CD4-positive, alpha-beta T cell (primary cell): ENCODE results near the gene CASS4. TPM values are rescaled to one million over a fixed set of nuclear protein-coding genes. Genes with fewer than 3 reads are reported as not detected.

Source experiments
- ATAC-seq: fragments of 200-7000 bp; cut with Tn5 transposase; one replicate; pipeline ENCODE4 v1.10.0; 2022; ENCODE audit warnings: mild to moderate bottlenecking; ENCODE audit not compliant: poor library complexity
- CTCF ChIA-PET: fragments of 350-600 bp; sonication (Branson Sonifier 250); formaldehyde crosslinking; loops from one replicate; lab custom pipeline; 2021; ENCODE audit warnings: antibody characterized with exemption, inconsistent platforms; lab: Charles Lee
- POLR2A ChIA-PET: fragments of 350-600 bp; sonication (Branson Sonifier 250); formaldehyde crosslinking; loops from one replicate; lab custom pipeline; 2021; ENCODE audit warnings: antibody characterized with exemption, inconsistent platforms; lab: Charles Lee
- DNase-seq, 14 experiments: peaks; one replicate each; pipeline ENCODE4 v3.0.0-alpha.2; 2013 to 2020; ENCODE audit warnings: mixed read lengths in 2 of 14
- H3K27ac ChIP-seq, 2 donors: one replicate each; pipeline versions ENCODE4 v1.5.1 to v1.7.0; 2013; ENCODE audit warnings: low read length in 2 of 2, low read depth in 1 of 2, mild to moderate bottlenecking in 1 of 2
- H3K27me3 ChIP-seq, 2 experiments: 1 replicate in 1 of 2; 2 replicates in 1 of 2; pipeline versions ENCODE4 v1.6.1 to v1.7.0; 2013; ENCODE audit warnings: low read length in 2 of 2, control low read depth in 1 of 2, mild to moderate bottlenecking in 1 of 2, moderate library complexity in 1 of 2; ENCODE audit not compliant: insufficient read depth in 2 of 2, control insufficient read depth in 1 of 2
- H3K36me3 ChIP-seq: one replicate; pipeline ENCODE4 v1.6.1; 2013; ENCODE audit warnings: low read length, control low read depth; ENCODE audit not compliant: insufficient read depth
- H3K4me1 ChIP-seq: one replicate; pipeline ENCODE4 v1.6.1; 2013; ENCODE audit warnings: low read length, control low read depth; ENCODE audit not compliant: insufficient read depth
- H3K4me3 ChIP-seq: one replicate; pipeline ENCODE4 v1.5.1; 2013; ENCODE audit warnings: mild to moderate bottlenecking, low read length, moderate library complexity
- H3K9me3 ChIP-seq, 2 experiments: 1 replicate in 1 of 2; 2 replicates in 1 of 2; pipeline versions ENCODE4 v1.6.1 to v1.7.0; 2013; ENCODE audit warnings: low read length in 2 of 2, mild to moderate bottlenecking in 2 of 2, control low read depth in 1 of 2, moderate library complexity in 1 of 2; ENCODE audit not compliant: control insufficient read depth in 1 of 2, insufficient read depth in 1 of 2
- H3K27ac Mint-ChIP-seq: one replicate; pipeline ENCODE4 v1.8.0; 2020; ENCODE audit warnings: mixed read lengths
- H3K27me3 Mint-ChIP-seq: one replicate; pipeline ENCODE4 v1.8.0; 2021; ENCODE audit warnings: mixed read lengths
- H3K36me3 Mint-ChIP-seq: one replicate; pipeline ENCODE4 v1.8.0; 2021; ENCODE audit warnings: low read depth, mixed read lengths
- H3K4me1 Mint-ChIP-seq: one replicate; pipeline ENCODE4 v1.8.0; 2021; ENCODE audit warnings: low read depth, mixed read lengths
- H3K4me3 Mint-ChIP-seq: one replicate; pipeline ENCODE4 v1.8.0; 2020; ENCODE audit warnings: mild to moderate bottlenecking, mixed read lengths
- H3K9me3 Mint-ChIP-seq: one replicate; pipeline ENCODE4 v1.8.0; 2020; ENCODE audit warnings: mixed read lengths
- intact Hi-C, 2 experiments: fragments of 100-400 bp; cut with DNase I in 1 of 2; cut with micrococcal nuclease in 1 of 2; formaldehyde crosslinking; loops; one replicate each; pipeline versions ENCODE4 v1.15.1 to v1.9.0; 2023 to 2025; cut with DNase I, micrococcal nuclease
- total RNA-seq, 174 experiments: library from RNA in 2 of 174; stranded (reverse) in 2 of 174; gene quantifications; one replicate each; pipeline ENCODE4 v1.2.3 and lab custom pipeline; 2021 to 2026
- TF ChIP-seq, protein P1 (sequence below): fragments of 200-600 bp; IDR thresholded peaks from one replicate; pipeline ENCODE4 v1.8.0; 2022; ENCODE audit warnings: antibody characterized with exemption, mild to moderate bottlenecking

The CASS4 gene
- total RNA-seq, 2 experiments from 2014 or later, result 37.0 to 39.8 TPM

DNA sequence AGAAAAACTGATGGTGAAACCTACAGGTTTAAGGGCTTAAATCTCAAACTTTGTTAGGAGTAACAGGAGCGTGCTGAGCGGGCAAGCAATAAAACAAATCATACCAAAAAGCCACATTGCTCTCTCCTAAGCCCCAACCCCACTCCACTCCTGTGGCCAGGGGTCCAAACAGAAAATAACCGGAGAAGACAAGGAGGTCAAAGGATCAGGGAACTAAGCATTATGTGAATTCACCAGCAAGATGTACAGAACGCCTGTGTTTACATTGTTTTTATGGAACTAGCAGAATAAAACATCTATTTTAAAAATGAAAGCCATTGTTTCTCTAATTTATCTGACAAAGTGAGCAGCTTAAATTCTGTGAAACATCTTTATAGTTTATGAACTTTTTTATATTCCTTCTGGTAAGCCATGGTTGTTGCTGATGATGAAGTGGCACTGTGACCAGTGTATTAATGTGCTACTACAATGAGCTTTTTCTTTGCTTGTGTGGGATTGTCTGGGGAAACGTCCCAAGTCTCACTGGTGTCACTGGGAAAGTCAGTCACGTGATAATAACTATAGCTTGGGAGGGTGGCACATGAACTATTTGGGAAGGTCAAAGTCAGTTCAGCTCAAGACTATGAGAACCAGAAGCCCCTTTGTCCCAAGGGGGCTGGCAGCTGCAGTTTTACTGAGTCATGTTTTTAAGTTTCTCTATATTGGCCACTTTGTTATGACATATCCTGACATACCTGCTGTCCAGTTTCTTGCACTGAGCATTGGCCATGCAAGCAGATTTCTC lies 43.5 kb upstream of the CASS4 start:
- no peaks in the 10 kb centered on the region for H3K4me1 Mint-ChIP-seq
- CTCF ChIA-PET, result no interaction called here
- DNase-seq, result no peak
- no peak overlapping the region for H3K4me3 Mint-ChIP-seq
- Histone ChIP-seq H3K4me1 (no peaks in the 10 kb centered on the region), H3K27ac (no peak overlapping the region), H3K27me3 (no peaks in the 10 kb centered on the region), H3K4me3 (no peak overlapping the region), H3K36me3 (peaks cover 18% of the 10 kb centered on the region), H3K9me3 (no peaks in the 10 kb centered on the region)
- ATAC-seq, result no peak
- H3K36me3 Mint-ChIP-seq, result peaks cover 42% of the 10 kb centered on the region
- POLR2A ChIA-PET, result no interaction called here
- intact Hi-C loops, result no loop called here
- no peak overlapping the region for H3K27ac Mint-ChIP-seq
- H3K9me3 Mint-ChIP-seq, result no peaks in the 10 kb centered on the region
- H3K27me3 Mint-ChIP-seq, result no peaks in the 10 kb centered on the region
- TF ChIP-seq, protein P1, sequence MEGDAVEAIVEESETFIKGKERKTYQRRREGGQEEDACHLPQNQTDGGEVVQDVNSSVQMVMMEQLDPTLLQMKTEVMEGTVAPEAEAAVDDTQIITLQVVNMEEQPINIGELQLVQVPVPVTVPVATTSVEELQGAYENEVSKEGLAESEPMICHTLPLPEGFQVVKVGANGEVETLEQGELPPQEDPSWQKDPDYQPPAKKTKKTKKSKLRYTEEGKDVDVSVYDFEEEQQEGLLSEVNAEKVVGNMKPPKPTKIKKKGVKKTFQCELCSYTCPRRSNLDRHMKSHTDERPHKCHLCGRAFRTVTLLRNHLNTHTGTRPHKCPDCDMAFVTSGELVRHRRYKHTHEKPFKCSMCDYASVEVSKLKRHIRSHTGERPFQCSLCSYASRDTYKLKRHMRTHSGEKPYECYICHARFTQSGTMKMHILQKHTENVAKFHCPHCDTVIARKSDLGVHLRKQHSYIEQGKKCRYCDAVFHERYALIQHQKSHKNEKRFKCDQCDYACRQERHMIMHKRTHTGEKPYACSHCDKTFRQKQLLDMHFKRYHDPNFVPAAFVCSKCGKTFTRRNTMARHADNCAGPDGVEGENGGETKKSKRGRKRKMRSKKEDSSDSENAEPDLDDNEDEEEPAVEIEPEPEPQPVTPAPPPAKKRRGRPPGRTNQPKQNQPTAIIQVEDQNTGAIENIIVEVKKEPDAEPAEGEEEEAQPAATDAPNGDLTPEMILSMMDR, result no peak

DNA sequence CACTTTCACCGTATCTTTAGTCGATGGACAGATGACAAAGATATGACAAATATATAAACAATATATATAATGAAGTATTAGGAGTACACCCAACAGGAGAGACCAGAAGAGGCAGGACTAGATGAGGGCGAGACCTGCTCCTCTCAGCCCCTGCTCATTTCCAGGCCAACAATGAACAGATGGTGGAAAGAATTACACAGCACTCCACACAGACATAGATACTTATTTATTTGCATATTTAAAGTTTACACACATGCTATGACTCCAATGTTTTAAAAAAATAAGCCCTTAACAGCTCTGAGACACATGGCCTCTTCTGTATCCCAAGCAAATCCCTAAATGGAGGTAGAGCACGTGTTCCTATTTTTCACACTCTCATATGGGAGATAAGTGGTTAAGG lies 42.9 kb upstream of the CASS4 start:
- Histone ChIP-seq H3K27ac (no peak overlapping the region), H3K4me3 (no peak overlapping the region), H3K27me3 (no peaks in the 10 kb centered on the region), H3K4me1 (no peaks in the 10 kb centered on the region), H3K36me3 (peaks cover 18% of the 10 kb centered on the region), H3K9me3 (no peaks in the 10 kb centered on the region)
- intact Hi-C loops, result no loop called here
- no peaks in the 10 kb centered on the region for H3K27me3 Mint-ChIP-seq
- H3K27ac Mint-ChIP-seq, result no peak overlapping the region
- ChIA-PET POLR2A (no interaction called here), CTCF (no interaction called here)
- peaks cover 38% of the 10 kb centered on the region for H3K36me3 Mint-ChIP-seq
- TF ChIP-seq, protein P1, result no peak
- no peaks in the 10 kb centered on the region for H3K4me1 Mint-ChIP-seq
- DNase-seq (no peak), ATAC-seq (no peak)
- no peak overlapping the region for H3K4me3 Mint-ChIP-seq
- no peaks in the 10 kb centered on the region for H3K9me3 Mint-ChIP-seq

DNA sequence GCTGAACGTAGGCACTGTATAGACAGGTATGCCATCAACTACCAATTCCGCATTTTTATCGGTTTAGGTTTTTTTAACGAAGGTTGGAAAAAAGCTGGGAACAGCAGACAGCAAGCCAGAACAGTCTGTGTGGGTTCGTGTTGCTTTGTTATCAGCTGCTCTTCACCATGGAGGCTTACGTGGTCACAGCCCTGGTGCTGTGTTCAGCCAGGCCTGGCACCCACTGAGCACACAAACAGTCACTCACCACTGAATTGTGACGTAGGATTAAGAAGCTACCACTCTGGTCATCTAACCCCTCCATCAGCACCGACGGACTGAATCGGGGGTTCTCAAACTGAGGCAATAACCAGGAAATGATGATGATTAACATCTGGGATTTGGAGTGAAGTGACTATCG lies 40.1 kb upstream of the CASS4 start:
- intact Hi-C loops, result no loop called here
- no peaks in the 10 kb centered on the region for H3K9me3 Mint-ChIP-seq
- no peak for DNase-seq
- ChIA-PET CTCF (no interaction called here), POLR2A (interaction anchor here (1.1 to 1.6 kb wide), 2 partner anchors 20 to 27 kb away, joined by 3 to 4 read pairs; partner anchors contain the start of genes AURKA and CSTF1)
- Histone ChIP-seq H3K36me3 (peaks cover 8% of the 10 kb centered on the region), H3K4me1 (no peaks in the 10 kb centered on the region), H3K27me3 (no peaks in the 10 kb centered on the region), H3K4me3 (no peak overlapping the region), H3K27ac (no peak overlapping the region), H3K9me3 (no peaks in the 10 kb centered on the region)
- no peaks in the 10 kb centered on the region for H3K4me1 Mint-ChIP-seq
- no peak for ATAC-seq
- TF ChIP-seq, protein P1, result no peak
- H3K27me3 Mint-ChIP-seq, result no peaks in the 10 kb centered on the region
- peaks cover 22% of the 10 kb centered on the region for H3K36me3 Mint-ChIP-seq
- no peak overlapping the region for H3K4me3 Mint-ChIP-seq
- H3K27ac Mint-ChIP-seq, result no peak overlapping the region
